Measurements from ENCODE around the gene ADPRH. TPM values are rescaled to one million over a fixed set of nuclear protein-coding genes. Genes with fewer than 3 reads are reported as not detected.

The ADPRH gene
- total RNA-seq, 3 donors from 2014 or later: 0.93 to 9.1 (median 2.7) TPM

DNA sequence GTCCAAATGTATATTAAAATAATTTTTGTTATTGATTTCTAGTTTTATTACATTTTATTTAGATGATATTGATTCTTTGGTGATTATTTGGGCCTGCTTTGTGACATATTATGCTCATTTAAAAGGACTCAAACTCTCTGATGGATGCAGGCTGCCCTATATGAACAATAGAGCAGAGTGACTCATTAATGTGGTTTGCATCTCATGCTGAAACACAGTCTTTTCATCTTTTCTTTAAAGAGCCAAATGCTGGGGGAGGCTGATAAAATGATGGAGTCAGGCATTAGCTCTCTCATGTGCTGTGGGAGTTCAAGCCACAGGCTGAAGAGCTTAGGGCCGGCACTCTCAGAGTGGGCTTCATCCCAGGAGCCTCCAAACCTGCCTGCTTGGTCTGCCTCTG is 25.6 kb downstream of the ADPRH start:
- H3K4me3 ChIP-seq: no peak overlapping the region
- DNase-seq (no peak), ATAC-seq (no peak)
- H3K36me3 ChIP-seq (ENCODE audit: low read depth): no peaks in the 10 kb centered on the region
- no peak for TF ChIP-seq CTCF (IDR thresholded peaks at IDR 0.05)
- intact Hi-C loops (cut with DNase I, micrococcal nuclease): no loop called here
- H3K9me3 ChIP-seq: no peaks in the 10 kb centered on the region
- H3K4me1 ChIP-seq (ENCODE audit: low read depth): no peaks in the 10 kb centered on the region

GRCh38 chr3:119608405-119609000 is 29.2 kb downstream of the ADPRH start:
- TF ChIP-seq CTCF (IDR thresholded peaks at IDR 0.05): no peak
- no peak overlapping the region for H3K4me3 ChIP-seq
- intact Hi-C loops (cut with DNase I, micrococcal nuclease): no loop called here
- DNase-seq (no peak), ATAC-seq (no peak)
- no peaks in the 10 kb centered on the region for H3K36me3 ChIP-seq (ENCODE audit: low read depth)
- no peaks in the 10 kb centered on the region for H3K4me1 ChIP-seq (ENCODE audit: low read depth)
- no peaks in the 10 kb centered on the region for H3K9me3 ChIP-seq

- intact Hi-C loops (cut with DNase I, micrococcal nuclease): no loop called here
- TF ChIP-seq CTCF (IDR thresholded peaks at IDR 0.05): no peak
- no peak for ATAC-seq
- DNase-seq: no peak
- H3K9me3 ChIP-seq: no peaks in the 10 kb centered on the region
- no peaks in the 10 kb centered on the region for H3K36me3 ChIP-seq (ENCODE audit: low read depth)
- H3K4me1 ChIP-seq (ENCODE audit: low read depth): no peaks in the 10 kb centered on the region
- no peak overlapping the region for H3K4me3 ChIP-seq
These were observed 30.0 kb downstream of the ADPRH start for GRCh38 chr3:119609301-119609700.

- no peak for DNase-seq
- Histone ChIP-seq H3K9me3 (no peaks in the 10 kb centered on the region), H3K36me3 (ENCODE audit: low read depth) (no peaks in the 10 kb centered on the region), H3K4me3 (no peak overlapping the region), H3K4me1 (ENCODE audit: low read depth) (no peaks in the 10 kb centered on the region)
- intact Hi-C loops (cut with DNase I, micrococcal nuclease): no loop called here
- no peak for ATAC-seq
- TF ChIP-seq CTCF (IDR thresholded peaks at IDR 0.05): no peak
These were observed 32.4 kb downstream of the ADPRH start for GRCh38 chr3:119611664-119612063.

- no peaks in the 10 kb centered on the region for H3K9me3 ChIP-seq
- intact Hi-C loops (cut with DNase I, micrococcal nuclease): no loop called here
- H3K36me3 ChIP-seq (ENCODE audit: low read depth): no peaks in the 10 kb centered on the region
- no peak overlapping the region for H3K4me3 ChIP-seq
- no peak for TF ChIP-seq CTCF (IDR thresholded peaks at IDR 0.05)
- H3K4me1 ChIP-seq (ENCODE audit: low read depth): no peaks in the 10 kb centered on the region
- no peak for DNase-seq
- ATAC-seq: no peak
These were observed 33.9 kb downstream of the ADPRH start for GRCh38 chr3:119613201-119613600.

GRCh38 chr3:119613872-119614271 is 34.6 kb downstream of the ADPRH start:
- intact Hi-C loops (cut with DNase I, micrococcal nuclease): no loop called here
- DNase-seq (no peak), ATAC-seq (no peak)
- Histone ChIP-seq H3K36me3 (ENCODE audit: low read depth) (no peaks in the 10 kb centered on the region), H3K4me3 (no peak overlapping the region), H3K9me3 (no peaks in the 10 kb centered on the region), H3K4me1 (ENCODE audit: low read depth) (no peaks in the 10 kb centered on the region)
- no peak for TF ChIP-seq CTCF (IDR thresholded peaks at IDR 0.05)

All from mucosa of descending colon (tissue), 3 donors.